CD4-positive, alpha-beta T cell treated with Interleukin-12 subunit alpha and Interleukin-12 subunit beta, for 1 hour (primary cell): ENCODE measurements around the gene REG3A.

Experiments used
- DNase-seq: peaks from one replicate; pipeline ENCODE4 v3.0.0-alpha.2; 2020

Gene REG3A

GRCh38 chr2:79116997-79117928 lies 42.3 kb downstream of the REG3A start:
- DNase-seq: no peak

GRCh38 chr2:79114797-79115494 lies 44.6 kb downstream of the REG3A start:
- no peak for DNase-seq

- DNase-seq: no peak
Measured at GRCh38 chr2:79112269-79112668, 47.3 kb downstream of the REG3A start.
